SIG-M5 treated with dmso at 0.1 percent for 504 hours (cell line): ENCODE results near the gene CYB5A.

ENCODE experiments used
- DNase-seq: peaks from one replicate; lab custom pipeline; 2025; ENCODE audit not compliant: unreplicated experiment; lab: John Stamatoyannopoulos, UW

CYB5A gene

GRCh38 chr18:74219056-74219455, 72.7 kb downstream of the CYB5A start:
- no peak for DNase-seq

GRCh38 chr18:74217476-74218143, 74.2 kb downstream of the CYB5A start:
- peak; percentile 17 for DNase-seq

GRCh38 chr18:74216661-74217110, 75.1 kb downstream of the CYB5A start:
- no peak for DNase-seq

GRCh38 chr18:74215863-74216262, 75.9 kb downstream of the CYB5A start:
- DNase-seq: no peak

GRCh38 chr18:74213429-74213828, 78.3 kb downstream of the CYB5A start:
- DNase-seq: no peak

GRCh38 chr18:74204526-74205152, 87.1 kb downstream of the CYB5A start:
- DNase-seq: no peak

GRCh38 chr18:74203811-74204210, 88.0 kb downstream of the CYB5A start:
- DNase-seq: no peak
